Epithelial cell of proximal tubule (primary cell): ENCODE results near the gene EIF2S1. TPM values are rescaled to one million over a fixed set of nuclear protein-coding genes. Genes with fewer than 3 reads are reported as not detected.
"Not testable (repeated sequence)": the region's sequence is repeated elsewhere in the genome, so short reads cannot be mapped to it uniquely, and the experiment has no call there.

Experiments
- DNase-seq: peaks from one replicate; pipeline ENCODE4 v3.0.0-alpha.2; 2011; ENCODE audit warnings: low read depth
- H3K4me3 ChIP-seq: 2 replicates; pipeline ENCODE4 v1.5.1; 2011; ENCODE audit warnings: low read depth, mild to moderate bottlenecking, low read length
- total RNA-seq: library from RNA; depleted of rRNA; stranded (reverse); fragments of >200 nt; gene quantifications from 2 replicates; pipeline ENCODE4 v1.2.3, GENCODE V29; 2015
- TF ChIP-seq, protein P1 (sequence below): conservative IDR thresholded peaks from 2 replicates; pipeline ENCODE4 v1.5.1; 2012; ENCODE audit warnings: low read depth, mild to moderate bottlenecking, low read length

Gene EIF2S1
- 175 and 291 TPM in 2 replicates for total RNA-seq

DNA sequence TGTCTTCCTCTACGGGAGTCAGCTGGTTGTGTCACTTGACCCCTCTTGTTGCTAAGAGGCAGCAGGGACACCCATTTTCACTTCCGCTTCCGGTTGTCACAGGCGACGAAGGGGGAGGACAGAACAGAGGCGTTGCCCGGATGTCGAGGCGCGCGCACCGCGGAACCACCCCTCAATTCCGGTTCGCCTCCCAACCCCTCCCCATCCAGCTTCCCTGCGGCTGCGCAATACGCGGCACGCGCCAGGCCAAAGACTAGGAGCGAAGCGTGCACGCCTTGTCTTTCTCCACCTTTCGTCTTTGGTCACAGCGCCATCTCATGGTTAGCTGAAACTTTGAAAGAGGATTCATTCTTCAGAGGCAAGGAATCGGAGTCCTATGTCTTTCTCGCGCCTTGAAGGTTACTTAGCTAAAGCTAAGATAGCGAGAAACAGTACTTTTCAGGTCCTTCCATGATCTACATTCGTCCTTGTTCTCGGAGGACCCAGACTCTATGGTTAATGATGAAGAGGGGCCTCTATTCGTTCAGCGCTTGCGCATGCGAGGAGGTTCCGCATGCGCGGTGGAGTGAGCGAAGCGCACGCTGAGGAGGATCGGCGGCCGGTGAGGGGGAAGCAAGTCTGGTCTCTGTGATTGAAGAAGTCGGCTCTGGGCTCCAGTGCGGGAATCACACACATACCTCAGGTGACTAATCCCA lies at the start of gene EIF2S1, which contains the start of gene ATP6V1D:
EIF2S1 (plus strand) TSS at position 554 of the 695 bp plus-strand sequence. CDS start 4,440 bp downstream, outside the sequence.
ATP6V1D (minus strand) TSS at position 30 of the 695 bp plus-strand sequence. CDS start 106 bp downstream, outside the sequence.
- TF ChIP-seq, protein P1, sequence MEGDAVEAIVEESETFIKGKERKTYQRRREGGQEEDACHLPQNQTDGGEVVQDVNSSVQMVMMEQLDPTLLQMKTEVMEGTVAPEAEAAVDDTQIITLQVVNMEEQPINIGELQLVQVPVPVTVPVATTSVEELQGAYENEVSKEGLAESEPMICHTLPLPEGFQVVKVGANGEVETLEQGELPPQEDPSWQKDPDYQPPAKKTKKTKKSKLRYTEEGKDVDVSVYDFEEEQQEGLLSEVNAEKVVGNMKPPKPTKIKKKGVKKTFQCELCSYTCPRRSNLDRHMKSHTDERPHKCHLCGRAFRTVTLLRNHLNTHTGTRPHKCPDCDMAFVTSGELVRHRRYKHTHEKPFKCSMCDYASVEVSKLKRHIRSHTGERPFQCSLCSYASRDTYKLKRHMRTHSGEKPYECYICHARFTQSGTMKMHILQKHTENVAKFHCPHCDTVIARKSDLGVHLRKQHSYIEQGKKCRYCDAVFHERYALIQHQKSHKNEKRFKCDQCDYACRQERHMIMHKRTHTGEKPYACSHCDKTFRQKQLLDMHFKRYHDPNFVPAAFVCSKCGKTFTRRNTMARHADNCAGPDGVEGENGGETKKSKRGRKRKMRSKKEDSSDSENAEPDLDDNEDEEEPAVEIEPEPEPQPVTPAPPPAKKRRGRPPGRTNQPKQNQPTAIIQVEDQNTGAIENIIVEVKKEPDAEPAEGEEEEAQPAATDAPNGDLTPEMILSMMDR, result peak; percentile 97
- peak; percentile 90 for DNase-seq
- H3K4me3 ChIP-seq, result peak within 1 kb of the TSS; percentile 94

DNA sequence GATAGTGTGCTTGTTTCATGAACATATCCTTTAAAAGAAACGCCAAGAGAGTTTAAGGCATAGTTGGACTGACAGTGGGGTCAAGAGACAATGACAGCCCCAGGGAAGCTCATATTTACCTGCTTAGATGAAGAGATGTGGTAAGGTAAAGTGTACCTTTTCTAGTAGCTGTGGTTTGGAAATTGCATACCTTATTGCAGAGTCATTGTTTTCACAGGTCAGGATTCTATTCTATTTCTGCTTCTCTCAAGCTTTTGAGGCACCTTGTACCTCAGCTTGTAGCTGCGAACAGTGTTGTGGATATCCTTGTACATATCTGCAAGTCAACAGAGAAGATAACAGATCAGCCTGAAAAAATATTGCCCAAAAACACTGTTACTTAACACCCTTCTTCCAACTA lies 48.3 kb upstream of the EIF2S1 start:
- TF ChIP-seq, protein P1, result no peak
- no peak overlapping the region for H3K4me3 ChIP-seq
- no peak for DNase-seq

DNA sequence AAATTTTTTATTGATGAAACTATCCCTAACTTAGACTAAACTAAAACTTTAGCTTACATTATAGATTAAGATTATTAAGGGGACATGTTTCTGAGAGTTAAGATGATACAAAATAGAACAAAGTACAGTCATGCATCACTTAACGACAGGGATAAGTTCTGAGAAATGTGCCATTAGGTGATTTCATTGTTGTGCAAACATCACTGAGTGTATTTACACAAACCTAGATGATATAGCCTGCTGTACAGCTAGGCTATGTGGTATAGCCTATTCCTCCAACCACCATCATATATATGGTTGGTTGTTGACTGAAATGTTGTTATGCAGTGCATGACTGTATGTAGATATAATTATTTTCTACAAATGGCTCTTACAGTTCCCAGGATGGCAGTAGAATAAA lies 47.0 kb upstream of the EIF2S1 start:
- no peak for DNase-seq
- TF ChIP-seq, protein P1, result no peak
- H3K4me3 ChIP-seq, result no peak overlapping the region

DNA sequence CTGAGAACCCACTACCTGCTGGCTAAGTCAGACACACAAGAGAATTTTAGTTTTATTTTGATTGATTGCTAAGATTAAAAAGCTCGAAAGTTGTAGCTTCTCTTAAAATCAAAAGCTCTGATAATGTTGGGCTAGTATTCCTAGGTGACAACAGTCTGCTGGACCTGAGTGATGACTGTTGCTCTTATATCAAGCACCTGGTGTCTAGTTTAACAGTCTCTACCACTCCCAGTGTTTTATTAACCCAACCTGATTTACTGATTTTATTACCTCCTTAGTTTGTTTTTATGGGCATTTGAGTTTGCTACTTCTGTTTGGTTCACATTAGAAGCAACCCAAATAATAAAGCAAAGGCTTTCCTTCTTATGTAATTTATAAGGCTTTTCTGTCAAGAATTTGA lies 42.3 kb upstream of the EIF2S1 start:
- no peak for DNase-seq
- no peak overlapping the region for H3K4me3 ChIP-seq
- TF ChIP-seq, protein P1, result no peak

DNA sequence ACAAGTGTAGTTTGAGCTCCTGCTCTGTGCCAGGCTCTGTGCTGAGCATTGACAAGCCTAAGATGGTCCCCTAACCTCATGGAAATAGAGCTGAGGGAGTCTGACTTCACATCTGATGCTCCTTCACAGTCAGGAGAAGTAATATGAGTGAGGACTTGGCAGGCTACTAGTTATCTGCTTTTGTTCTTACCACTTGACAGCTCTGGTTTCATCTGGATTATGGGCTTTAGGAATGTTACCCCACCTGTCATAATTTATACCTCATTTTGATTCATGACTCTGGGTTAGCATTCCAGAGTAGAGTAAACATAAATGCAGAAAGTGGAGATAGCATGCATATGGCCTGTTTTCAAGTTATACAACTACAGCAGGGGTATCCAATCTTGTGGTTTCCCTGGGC lies 41.0 kb upstream of the EIF2S1 start:
- DNase-seq, result no peak
- TF ChIP-seq, protein P1, result no peak
- H3K4me3 ChIP-seq, result no peak overlapping the region

DNA sequence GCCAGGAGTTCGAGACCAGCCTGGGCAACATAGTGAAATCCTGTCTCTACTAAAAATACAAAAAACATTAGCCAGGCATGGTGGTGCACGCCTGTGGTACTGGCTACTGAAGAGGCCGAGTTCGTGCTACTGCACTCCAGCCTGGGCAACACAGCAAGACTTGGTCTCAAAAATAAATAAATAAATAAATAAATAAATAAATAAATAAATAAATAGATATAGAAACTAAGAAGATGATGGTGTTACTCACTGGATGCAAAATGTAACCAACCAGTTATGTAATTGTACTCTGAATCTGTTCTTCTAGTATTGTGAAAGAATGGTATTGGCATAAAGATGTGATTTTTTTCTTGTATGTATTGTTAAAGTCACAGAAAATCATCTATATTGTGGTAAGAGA lies 30.5 kb upstream of the EIF2S1 start:
- H3K4me3 ChIP-seq, DNase-seq: not testable (repeated sequence)

DNA sequence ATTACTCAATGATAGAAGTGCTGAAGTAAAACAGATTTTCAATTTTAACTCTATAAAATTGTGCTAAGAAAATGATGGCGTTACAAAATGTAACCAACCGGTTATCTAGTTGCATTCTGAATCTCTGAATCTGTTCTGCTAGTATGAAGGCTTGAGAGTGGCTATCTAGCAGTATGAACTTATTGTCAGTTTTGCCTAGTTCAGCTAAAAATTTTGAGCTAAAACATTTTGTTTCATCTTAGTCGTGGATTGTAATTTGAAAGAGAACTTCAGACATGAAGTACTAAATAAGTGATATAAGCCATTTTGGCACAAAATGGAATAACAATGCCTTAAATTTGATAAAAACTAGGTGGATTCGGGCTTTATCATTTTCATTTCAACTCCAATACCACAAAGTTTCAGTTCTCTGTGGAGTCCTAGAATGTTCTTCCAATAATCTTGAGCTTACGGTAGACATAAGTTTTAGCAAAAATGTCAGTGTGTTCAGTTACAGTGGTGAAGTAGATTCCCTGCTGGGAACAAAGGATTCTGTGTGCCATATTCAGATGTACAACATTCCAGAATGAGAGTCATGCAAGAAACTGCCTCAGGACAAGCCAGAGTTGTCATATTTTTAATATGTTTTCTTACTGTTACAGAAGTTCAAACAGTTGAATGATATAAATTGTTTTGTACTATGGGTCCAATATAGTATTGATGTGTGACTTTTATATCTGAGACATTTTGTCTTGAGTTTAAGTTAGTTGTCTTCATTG lies 28.6 kb upstream of the EIF2S1 start:
- TF ChIP-seq, protein P1, result no peak
- H3K4me3 ChIP-seq, result no peak overlapping the region
- DNase-seq, result no peak
